Stimulated activated CD4-positive, alpha-beta T cell treated with anti-CD3 and anti-CD28 coated beads, Interleukin-12 subunit alpha, Interleukin-12 subunit beta, amount 100 ng/mL, for 4 hours (primary cell): ENCODE data around the gene APCDD1L.

Experiments
- DNase-seq: peaks from one replicate; pipeline ENCODE4 v3.0.0-alpha.2; 2020

Gene APCDD1L

GRCh38 chr20:58515233-58516212 is at the start of gene APCDD1L:
TSS of gene APCDD1L (minus strand) at chr20:58515399. CDS start at chr20:58514707, 692 bp downstream.
- DNase-seq: no peak

GRCh38 chr20:58559368-58559729 is 44.1 kb upstream of the APCDD1L start:
- DNase-seq: no peak

- no peak for DNase-seq
Observed at GRCh38 chr20:58558486-58559367, 43.5 kb upstream of the APCDD1L start.

GRCh38 chr20:58557733-58558342 is 42.6 kb upstream of the APCDD1L start:
- no peak for DNase-seq

GRCh38 chr20:58556961-58557360 is 41.8 kb upstream of the APCDD1L start:
- DNase-seq: no peak

GRCh38 chr20:58555078-58555765 is 40.0 kb upstream of the APCDD1L start:
- no peak for DNase-seq

- no peak for DNase-seq
Observed at GRCh38 chr20:58554541-58554940, 39.3 kb upstream of the APCDD1L start.

GRCh38 chr20:58553841-58554240 is 38.6 kb upstream of the APCDD1L start:
- DNase-seq: no peak

GRCh38 chr20:58553166-58553696 is 38.0 kb upstream of the APCDD1L start:
- DNase-seq: no peak

GRCh38 chr20:58552366-58552934 is 37.3 kb upstream of the APCDD1L start:
- no peak for DNase-seq

GRCh38 chr20:58551631-58552030 is 36.4 kb upstream of the APCDD1L start:
- DNase-seq: no peak

GRCh38 chr20:58550275-58551059 is 35.3 kb upstream of the APCDD1L start:
- DNase-seq: no peak

GRCh38 chr20:58549231-58550209 is 34.3 kb upstream of the APCDD1L start:
- DNase-seq: no peak

GRCh38 chr20:58547623-58548475 is 32.6 kb upstream of the APCDD1L start:
- DNase-seq: no peak

GRCh38 chr20:58546756-58547622 is 31.8 kb upstream of the APCDD1L start:
- no peak for DNase-seq

GRCh38 chr20:58546416-58546711 is 31.2 kb upstream of the APCDD1L start:
- no peak for DNase-seq

- DNase-seq: no peak
Observed at GRCh38 chr20:58545565-58546415, 30.6 kb upstream of the APCDD1L start.
